Activated CD8-positive, alpha-beta memory T cell treated with anti-CD3 and anti-CD28 coated beads for 36 hours (primary cell): Measurements from ENCODE around the gene PIK3R2. TPM values are rescaled to one million over a fixed set of nuclear protein-coding genes. Genes with fewer than 3 reads are reported as not detected.
"Not testable (repeated sequence)": the region's sequence is repeated elsewhere in the genome, so short reads cannot be mapped to it uniquely, and the experiment has no call there.

ENCODE experiments used
- CTCF ChIA-PET: fragments of 350-600 bp; sonication (Branson Sonifier 250); formaldehyde crosslinking; loops from one replicate; lab custom pipeline; 2021; ENCODE audit warnings: antibody characterized with exemption; lab: Charles Lee
- POLR2A ChIA-PET: fragments of 350-600 bp; sonication (Branson Sonifier 250); formaldehyde crosslinking; loops from one replicate; lab custom pipeline; 2021; ENCODE audit warnings: antibody characterized with exemption; lab: Charles Lee
- total RNA-seq, 2 experiments: library from RNA; stranded (reverse); gene quantifications; one replicate each; pipeline ENCODE4 v1.2.3, GENCODE V29; 2021

Gene PIK3R2
- total RNA-seq, 2 experiments from 2014 or later, result 18.6 to 19.5 TPM

GRCh38 chr19:18144361-18144760, 8.6 kb upstream of the PIK3R2 start:
- ChIA-PET CTCF (no interaction called here), POLR2A (no interaction called here)

GRCh38 chr19:18144906-18145305, 8.1 kb upstream of the PIK3R2 start:
- ChIA-PET POLR2A (no interaction called here), CTCF (no interaction called here)

DNA sequence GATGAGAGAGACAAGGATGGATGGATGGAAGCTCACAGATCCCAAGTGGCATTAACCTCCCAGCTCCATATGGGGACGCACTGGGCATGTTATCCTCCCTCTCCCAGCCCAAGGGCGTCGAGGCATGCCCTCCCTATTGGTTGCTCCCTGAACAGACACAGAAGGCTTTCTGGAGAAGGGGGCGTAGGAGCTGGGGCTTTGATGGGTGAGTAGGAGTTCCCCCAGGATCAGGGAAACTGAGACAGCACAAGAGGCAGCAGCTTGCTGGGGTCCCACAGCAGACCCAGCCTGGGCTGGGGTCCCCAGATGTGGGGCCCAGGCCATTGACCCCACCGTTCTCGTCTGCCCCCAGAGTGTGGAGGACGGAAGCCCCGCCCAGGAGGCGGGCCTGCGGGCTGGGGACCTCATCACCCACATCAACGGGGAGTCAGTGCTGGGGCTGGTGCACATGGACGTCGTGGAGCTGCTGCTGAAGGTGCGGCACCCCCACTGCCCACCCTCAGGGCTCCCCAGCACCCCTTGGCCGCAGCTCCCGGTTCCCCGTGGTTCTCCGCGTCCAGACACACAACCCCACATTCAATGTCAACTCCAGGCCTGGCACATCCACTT, 7.5 kb upstream of the PIK3R2 start:
- CTCF ChIA-PET, result no interaction called here

DNA sequence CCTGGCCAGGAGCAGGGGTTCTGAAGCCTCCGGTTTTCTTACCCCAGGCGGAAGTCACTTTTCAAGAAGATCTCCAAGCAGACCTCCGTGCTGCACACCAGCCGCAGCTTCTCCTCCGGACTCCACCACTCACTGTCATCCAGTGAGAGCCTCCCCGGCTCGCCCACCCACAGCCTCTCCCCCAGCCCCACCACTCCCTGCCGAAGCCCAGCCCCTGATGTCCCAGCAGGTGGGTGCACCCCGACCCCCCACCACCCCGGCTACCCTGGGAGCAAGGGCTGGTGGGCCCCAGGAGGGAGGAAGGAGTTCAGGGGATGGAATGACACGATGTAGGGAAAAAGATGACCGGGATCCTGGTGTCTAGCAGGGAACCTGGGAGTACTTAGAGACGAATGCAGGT, 5.6 kb upstream of the PIK3R2 start:
- POLR2A ChIA-PET, result no interaction called here

More for the DNA sequence above, 7.5 kb upstream of the PIK3R2 start:
- POLR2A ChIA-PET, result no interaction called here

DNA sequence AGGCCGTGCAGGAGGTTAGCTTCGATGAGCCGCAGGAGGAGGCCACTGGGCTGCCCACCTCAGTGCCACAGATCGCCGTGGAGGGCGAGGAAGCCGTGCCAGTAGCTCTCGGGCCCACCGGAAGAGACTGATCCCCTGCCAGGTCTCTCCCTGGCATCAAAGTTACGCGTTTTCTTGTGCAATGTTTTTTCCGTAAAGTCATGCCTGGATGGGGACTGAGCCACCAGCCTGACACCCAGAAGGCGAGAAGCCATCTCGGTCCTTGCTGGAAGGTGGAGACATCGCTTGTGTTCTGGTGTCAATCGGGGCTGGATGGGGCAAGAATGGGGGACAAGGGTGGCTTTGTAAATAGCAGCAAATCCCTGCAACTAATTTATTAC, 3.4 kb upstream of the PIK3R2 start:
- ChIA-PET POLR2A (no interaction called here), CTCF (interaction anchor here (0.7 kb wide), 1 partner anchor 42 kb away, joined by 3 read pairs; no protein-coding TSS in a partner anchor)

More for the DNA sequence above, 5.6 kb upstream of the PIK3R2 start:
- CTCF ChIA-PET, result no interaction called here

DNA sequence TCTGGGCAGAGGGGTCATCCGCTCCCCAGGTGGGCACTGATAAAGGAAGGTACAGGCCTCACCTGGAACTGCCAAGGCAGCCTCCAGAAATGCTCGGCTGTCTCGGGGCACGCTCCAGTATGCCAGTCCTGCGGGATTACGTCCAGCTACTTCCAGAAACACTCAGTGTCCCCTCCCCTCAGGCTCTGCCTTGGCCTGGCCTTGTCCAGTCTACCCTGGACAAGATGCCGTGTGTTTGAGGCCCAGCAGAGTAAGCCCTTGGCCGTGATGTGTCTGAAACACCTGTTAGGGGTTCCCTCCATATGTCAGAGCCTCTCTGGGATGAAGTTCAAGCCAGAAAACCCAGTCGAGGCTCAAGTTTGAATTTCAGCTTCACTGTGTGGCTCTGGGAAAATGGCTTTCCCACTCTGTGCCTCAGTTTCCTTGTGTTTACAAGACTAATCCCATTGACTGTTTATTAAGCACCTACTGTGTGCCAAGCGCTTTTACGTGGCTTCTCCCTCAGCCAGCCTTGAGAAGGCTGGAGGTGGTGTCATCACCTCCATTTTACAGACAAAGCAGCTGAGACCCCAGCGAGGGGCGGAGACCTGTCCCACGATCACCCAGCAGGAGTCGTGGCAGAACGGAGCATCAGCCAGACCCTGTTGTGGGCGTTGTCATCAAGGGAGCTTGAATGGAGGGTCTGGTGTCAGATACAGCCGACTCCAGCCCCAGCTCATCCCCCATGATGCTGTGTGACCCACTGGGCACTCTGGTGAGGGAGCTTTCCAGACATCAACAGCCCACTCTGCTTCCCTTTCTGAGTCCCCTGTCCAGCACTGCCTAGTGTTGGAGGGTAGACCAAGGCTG, 2.0 kb upstream of the PIK3R2 start:
- POLR2A ChIA-PET, result no interaction called here
- CTCF ChIA-PET, result interaction anchor here (0.6 to 2.8 kb wide), 10 partner anchors 9 to 128 kb away, joined by 3 to 12 read pairs (median 6); no protein-coding TSS in a partner anchor

DNA sequence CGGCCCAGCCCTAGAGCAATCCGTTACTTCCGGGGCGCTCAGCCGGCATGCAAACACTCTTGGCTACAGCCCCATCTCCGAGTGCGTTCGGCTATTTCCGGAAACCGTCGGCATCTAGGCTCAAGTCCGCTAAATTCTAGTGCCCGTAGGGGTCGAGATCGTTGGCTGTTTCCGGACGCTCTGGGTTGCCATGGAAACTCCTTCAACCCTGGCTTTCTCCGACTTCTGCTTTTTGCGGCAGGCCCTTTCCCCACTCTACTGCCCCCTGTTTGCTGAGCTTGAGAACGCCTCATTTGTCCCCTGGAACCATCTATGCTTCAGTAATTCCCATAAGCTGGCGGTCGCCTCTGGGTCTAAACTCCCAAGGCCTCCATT, 534 bp upstream of the PIK3R2 start:
- POLR2A ChIA-PET, result interaction anchor here (0.9 kb wide), 1 partner anchor 35 kb away, joined by 3 read pairs; no protein-coding TSS in a partner anchor

DNA sequence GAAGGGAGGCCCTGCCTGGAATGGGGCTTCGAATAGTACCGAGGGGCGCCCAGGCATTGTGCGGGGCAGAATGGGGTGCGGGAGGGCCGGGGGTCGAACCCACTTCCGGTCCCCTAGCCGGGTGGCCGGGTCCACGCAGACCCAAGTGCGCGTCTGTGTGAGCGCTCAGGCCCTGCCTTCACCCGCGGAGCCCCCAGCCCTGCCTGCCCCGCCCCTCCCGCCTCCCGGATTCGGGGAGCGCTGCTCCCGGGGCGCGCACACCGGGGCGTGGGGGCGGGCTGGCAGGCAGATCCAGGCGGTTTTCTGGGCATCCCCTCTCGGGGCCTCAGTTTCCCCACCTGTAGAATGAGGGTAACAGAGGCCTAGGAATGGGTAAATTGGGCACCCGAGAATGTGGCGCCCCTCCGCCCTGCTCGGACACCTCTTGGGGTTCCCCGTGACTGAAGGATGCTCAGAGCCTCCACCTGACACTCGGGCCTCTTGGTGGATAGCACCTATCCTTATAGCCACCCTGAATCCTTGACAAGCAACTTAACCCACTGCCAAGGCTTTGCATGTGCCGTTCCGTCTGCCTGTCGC, 682 bp downstream of the PIK3R2 start:
- CTCF ChIA-PET, result no interaction called here
- POLR2A ChIA-PET, result no interaction called here

More for the DNA sequence above, 534 bp upstream of the PIK3R2 start:
- CTCF ChIA-PET, result interaction anchor here (0.6 to 2.8 kb wide), 12 partner anchors 8 to 128 kb away, joined by 3 to 12 read pairs (median 4); partner anchors contain the start of gene IFI30

- CTCF ChIA-PET, result interaction anchor here (0.5 to 1.1 kb wide), 5 partner anchors 8 to 156 kb away, joined by 3 to 4 read pairs (median 3); no protein-coding TSS in a partner anchor
- POLR2A ChIA-PET, result no interaction called here
Observed at GRCh38 chr19:18155095-18156087, 2.4 kb downstream of the PIK3R2 start.

DNA sequence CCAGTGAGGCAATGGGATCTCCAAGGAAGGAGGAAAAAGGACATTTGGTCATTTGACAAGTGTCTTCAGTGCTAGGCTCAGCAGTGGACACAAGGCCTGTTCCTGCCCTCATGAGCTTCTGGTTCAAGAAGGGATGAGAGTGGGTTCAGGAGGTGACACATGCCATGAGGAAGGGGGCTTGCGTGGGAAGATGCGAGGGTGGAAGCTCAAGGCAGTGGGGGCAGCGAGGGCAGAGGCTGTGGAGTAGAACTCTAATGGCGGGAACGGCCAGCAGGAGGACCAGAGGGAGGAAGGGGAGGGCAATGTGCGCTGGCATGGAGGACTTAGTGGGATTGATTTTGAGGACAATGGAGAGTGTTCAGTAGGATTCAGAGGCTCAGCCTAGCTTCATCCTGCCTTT, 3.3 kb downstream of the PIK3R2 start:
- CTCF ChIA-PET, result interaction anchor here (0.7 to 0.9 kb wide), 2 partner anchors 43 to 155 kb away, joined by 3 read pairs; no protein-coding TSS in a partner anchor
- POLR2A ChIA-PET, result no interaction called here

GRCh38 chr19:18156841-18157464, 4.0 kb downstream of the PIK3R2 start:
- POLR2A ChIA-PET, result no interaction called here

GRCh38 chr19:18157465-18158063, 4.6 kb downstream of the PIK3R2 start:
- ChIA-PET CTCF (interaction anchor here (1.5 kb wide), 1 partner anchor 44 kb away, joined by 7 read pairs; no protein-coding TSS in a partner anchor), POLR2A (no interaction called here)

More at GRCh38 chr19:18156841-18157464, 4.0 kb downstream of the PIK3R2 start:
- CTCF ChIA-PET, result no interaction called here

DNA sequence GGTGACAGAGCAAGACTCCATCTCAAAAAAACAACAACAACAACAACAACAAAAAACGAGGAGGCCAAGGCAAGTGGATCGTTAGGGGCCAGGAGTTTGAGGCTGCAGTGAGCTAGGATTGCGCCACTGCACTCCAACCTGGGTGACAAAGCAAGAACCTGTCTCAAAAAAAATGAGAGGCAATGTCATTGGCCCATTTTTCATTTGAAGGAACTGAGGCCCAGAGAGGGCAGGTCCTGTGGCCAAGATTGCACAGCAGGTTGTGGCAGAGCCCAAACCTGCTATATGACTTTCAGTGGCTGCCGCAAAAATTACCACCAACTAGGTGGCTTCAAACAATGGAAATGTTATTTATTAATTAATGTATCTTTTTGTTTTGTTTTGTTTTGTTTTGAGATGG, 5.5 kb downstream of the PIK3R2 start:
- ChIA-PET POLR2A (interaction anchor here (0.6 kb wide), 1 partner anchor 203 kb away, joined by 4 read pairs; no protein-coding TSS in a partner anchor), CTCF (interaction anchor here (0.6 to 1.5 kb wide), 3 partner anchors 42 to 87 kb away, joined by 3 to 7 read pairs (median 3); no protein-coding TSS in a partner anchor)

GRCh38 chr19:18159059-18159616, 6.2 kb downstream of the PIK3R2 start:
- CTCF ChIA-PET, result interaction anchor here (1.5 kb wide), 1 partner anchor 46 kb away, joined by 7 read pairs; no protein-coding TSS in a partner anchor
- POLR2A ChIA-PET, result not testable (repeated sequence)

- CTCF ChIA-PET, result interaction anchor here (0.9 to 1.5 kb wide), 5 partner anchors 8 to 120 kb away, joined by 3 to 8 read pairs (median 3); partner anchors contain the start of gene PIK3R2
- POLR2A ChIA-PET, result no interaction called here
Observed at GRCh38 chr19:18159810-18160209, 6.8 kb downstream of the PIK3R2 start.

DNA sequence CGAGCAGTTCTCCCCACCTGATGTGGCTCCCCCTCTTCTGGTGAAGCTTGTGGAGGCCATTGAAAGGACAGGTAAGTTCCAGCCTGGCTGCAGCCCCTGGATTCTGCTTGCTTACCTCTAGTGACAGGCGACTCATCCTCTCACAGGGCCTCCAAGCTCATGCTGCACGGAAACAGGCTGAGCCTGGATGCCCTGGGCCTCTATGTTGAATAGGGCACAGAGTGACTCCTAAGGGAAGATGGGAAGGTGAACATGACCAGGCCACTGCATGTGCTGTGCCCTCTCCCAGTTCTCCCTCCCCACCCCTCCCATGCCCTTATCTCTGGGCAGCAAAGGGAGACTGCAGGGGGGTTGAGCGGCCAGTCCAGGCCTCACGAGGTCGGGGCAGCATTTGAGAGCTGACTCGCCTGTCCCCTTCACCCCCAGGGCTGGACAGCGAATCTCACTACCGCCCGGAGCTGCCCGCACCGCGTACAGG, 7.6 kb downstream of the PIK3R2 start:
- CTCF ChIA-PET, result interaction anchor here (0.6 to 2.0 kb wide), 17 partner anchors 9 to 250 kb away, joined by 3 to 10 read pairs (median 3); partner anchors contain the start of gene PIK3R2
- POLR2A ChIA-PET, result interaction anchor here (0.6 to 1.0 kb wide), 3 partner anchors 12 to 118 kb away, joined by 3 to 6 read pairs (median 3); no protein-coding TSS in a partner anchor
